ENCODE data around the gene CEBPB. TPM values are rescaled to one million over a fixed set of nuclear protein-coding genes. Genes with fewer than 3 reads are reported as not detected.
"Not testable (repeated sequence)": the region's sequence is repeated elsewhere in the genome, so short reads cannot be mapped to it uniquely, and the experiment has no call there.

CEBPB gene
- total and polyA plus RNA-seq, 9 donors: 5.3 to 14.2 (median 7.7) TPM

DNA sequence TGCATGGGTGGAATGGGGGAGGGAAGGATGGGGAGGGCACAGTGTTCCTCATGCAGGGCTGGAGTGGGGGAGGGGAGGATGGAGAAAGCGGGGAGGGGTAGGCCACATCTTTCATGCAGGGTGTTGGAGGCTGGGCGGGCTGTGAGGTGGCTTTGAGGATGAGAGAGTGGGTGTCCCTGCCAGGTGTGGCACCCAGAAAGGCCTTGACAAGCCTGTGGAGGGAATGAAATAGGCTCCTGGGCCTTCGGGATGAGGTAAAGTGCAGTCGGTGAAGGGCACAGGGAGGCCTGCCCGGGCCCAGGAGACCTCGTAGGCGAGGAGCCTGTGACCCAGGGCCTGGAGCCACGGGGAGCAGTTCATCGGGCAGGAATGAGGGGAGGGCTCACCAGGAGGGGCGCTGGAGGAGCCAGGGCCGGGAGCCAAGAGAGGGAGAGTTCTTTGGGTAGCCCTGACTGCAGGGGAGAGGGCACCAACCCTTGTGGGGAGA is 7.6 kb downstream of the CEBPB start:
- peaks cover 4% of the 10 kb centered on the region for H3K9me3 ChIP-seq (replicated peaks; ENCODE audit: control insufficient read depth, low read depth, low read length)
- H3K27ac ChIP-seq (ENCODE audit: low read length): no peak overlapping the region
- 44% methylated on average over 11 of the region's 11 CpGs for WGBS (ENCODE audit: insufficient coverage)

DNA sequence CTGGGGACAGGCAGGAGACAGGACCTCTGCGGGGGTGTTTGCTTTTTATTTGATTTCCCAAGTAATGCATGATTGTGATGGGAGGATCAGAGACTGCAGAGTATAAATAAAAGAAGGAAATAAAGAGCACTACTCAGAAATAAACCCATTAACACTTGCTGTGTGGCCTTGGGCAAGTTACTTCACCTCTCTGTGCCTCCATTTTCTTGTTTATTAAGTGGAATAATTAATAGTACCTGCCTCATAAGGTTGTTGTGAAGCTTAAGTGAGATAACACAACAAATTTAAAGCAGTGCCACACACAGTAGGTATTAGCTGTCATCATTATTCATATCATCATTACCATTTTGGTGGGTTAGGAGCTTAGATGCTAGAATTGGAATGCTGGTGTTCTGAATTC is 8.1 kb downstream of the CEBPB start:
- no peaks in the 10 kb centered on the region for H3K27me3 ChIP-seq (ENCODE audit: control insufficient read depth, insufficient read depth, low read length)
- no peak for DNase-seq
- peaks cover 7% of the 10 kb centered on the region for H3K4me1 ChIP-seq (ENCODE audit: control insufficient read depth, insufficient read depth, low read length)
- peaks cover 6% of the 10 kb centered on the region for H3K36me3 ChIP-seq (ENCODE audit: control insufficient read depth, insufficient read depth, low read length)
- WGBS (ENCODE audit: insufficient coverage): no CpG with 5 or more reads among the region's 1 CpG
- H3K4me3 ChIP-seq (ENCODE audit: low read length): no peak overlapping the region
- H3K27ac ChIP-seq (ENCODE audit: low read length): no peak overlapping the region
- H3K9me3 ChIP-seq (replicated peaks; ENCODE audit: control insufficient read depth, low read depth, low read length): peaks cover 8% of the 10 kb centered on the region

More for the DNA sequence above, 7.6 kb downstream of the CEBPB start:
- Histone ChIP-seq H3K4me1 (ENCODE audit: control insufficient read depth, insufficient read depth, low read length) (peaks cover 12% of the 10 kb centered on the region), H3K4me3 (ENCODE audit: low read length) (no peak overlapping the region), H3K27me3 (ENCODE audit: control insufficient read depth, insufficient read depth, low read length) (no peaks in the 10 kb centered on the region), H3K36me3 (ENCODE audit: control insufficient read depth, insufficient read depth, low read length) (peaks cover 11% of the 10 kb centered on the region)
- DNase-seq: no peak

DNA sequence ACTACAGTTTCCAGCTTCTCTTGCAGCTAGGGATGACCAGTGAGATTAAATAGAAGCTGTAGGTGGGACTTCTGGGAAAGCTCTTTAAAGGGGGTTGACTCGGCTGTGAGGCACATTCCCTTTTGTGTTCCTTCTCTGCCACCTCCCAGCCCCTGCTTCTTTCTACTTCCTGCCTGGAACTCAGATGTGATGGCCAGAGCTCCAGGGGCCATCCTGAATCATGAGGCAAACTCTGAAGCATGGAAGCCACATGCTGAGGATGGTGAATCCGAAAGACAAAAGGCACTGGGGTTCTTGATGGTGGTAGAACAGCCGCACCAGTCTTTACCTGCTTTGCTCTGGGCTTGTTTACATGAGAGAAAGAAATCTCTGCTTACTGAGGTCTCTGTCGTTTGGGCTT is 9.1 kb downstream of the CEBPB start:
- no peak overlapping the region for H3K4me3 ChIP-seq (ENCODE audit: low read length)
- no peak for DNase-seq
- H3K9me3 ChIP-seq (replicated peaks; ENCODE audit: control insufficient read depth, low read depth, low read length): peaks cover 9% of the 10 kb centered on the region
- no peak overlapping the region for H3K27ac ChIP-seq (ENCODE audit: low read length)
- WGBS (ENCODE audit: insufficient coverage): 84% methylated on average over 3 of the region's 4 CpGs
- H3K36me3 ChIP-seq (ENCODE audit: control insufficient read depth, insufficient read depth, low read length): no peaks in the 10 kb centered on the region
- H3K27me3 ChIP-seq (ENCODE audit: control insufficient read depth, insufficient read depth, low read length): no peaks in the 10 kb centered on the region
- H3K4me1 ChIP-seq (ENCODE audit: control insufficient read depth, insufficient read depth, low read length): no peaks in the 10 kb centered on the region

DNA sequence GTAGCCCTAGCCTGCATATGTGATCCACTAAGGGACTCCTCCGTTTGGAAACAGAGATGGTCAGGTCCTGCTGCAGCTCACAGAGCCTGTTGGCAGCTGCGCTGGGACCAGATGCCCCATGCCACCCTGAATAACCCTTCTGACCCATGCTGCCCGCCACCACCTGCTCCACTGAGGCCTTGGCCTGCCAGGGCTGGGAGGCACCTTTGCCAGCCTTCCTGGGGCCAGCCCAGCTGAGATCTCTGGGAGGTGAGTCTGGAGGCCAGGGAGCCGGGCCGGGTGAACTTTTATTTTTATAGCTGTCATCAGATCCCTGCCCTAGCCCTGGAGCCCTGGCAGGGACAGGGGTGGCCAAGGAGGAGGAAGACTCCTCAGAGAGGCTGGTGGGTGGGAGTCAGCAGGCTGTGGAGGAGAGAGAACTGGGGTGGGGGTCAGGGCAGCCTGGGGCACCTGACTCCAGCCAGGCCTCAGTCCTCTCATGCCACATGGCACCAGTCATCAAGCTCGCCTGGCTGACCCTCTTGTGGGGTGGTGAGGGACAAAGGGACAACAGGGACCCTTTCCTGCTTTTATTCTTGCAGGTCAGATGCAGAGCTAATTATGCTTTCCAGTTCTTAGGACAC is 10.0 kb downstream of the CEBPB start:
- H3K27ac ChIP-seq (ENCODE audit: low read length): no peak overlapping the region
- H3K4me1 ChIP-seq (ENCODE audit: control insufficient read depth, insufficient read depth, low read length): no peaks in the 10 kb centered on the region
- H3K36me3 ChIP-seq (ENCODE audit: control insufficient read depth, insufficient read depth, low read length): no peaks in the 10 kb centered on the region
- no peak overlapping the region for H3K4me3 ChIP-seq (ENCODE audit: low read length)
- peaks cover 9% of the 10 kb centered on the region for H3K9me3 ChIP-seq (replicated peaks; ENCODE audit: control insufficient read depth, low read depth, low read length)
- no peaks in the 10 kb centered on the region for H3K27me3 ChIP-seq (ENCODE audit: control insufficient read depth, insufficient read depth, low read length)
- 80% methylated on average over 6 of the region's 6 CpGs for WGBS (ENCODE audit: insufficient coverage)
- DNase-seq: no peak

DNA sequence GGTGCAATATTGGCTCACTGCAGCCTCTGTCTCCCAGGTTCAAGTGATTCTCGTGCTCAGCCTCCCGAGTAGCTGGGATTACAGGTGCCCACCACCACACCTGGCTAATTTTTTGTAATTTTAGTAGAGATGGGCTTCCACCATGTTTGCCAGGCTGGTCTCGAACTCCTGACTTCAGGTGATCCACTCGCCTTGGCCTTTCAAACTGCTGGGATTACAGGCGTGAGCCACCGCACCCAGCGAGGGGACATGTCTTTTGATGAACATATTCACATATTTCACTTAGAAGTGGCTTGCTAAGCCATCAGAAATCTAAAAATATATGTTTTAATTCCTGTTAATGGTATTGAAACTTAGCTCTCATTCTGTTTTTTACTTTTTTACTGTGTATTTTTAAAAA is 11.1 kb downstream of the CEBPB start:
- not testable (repeated sequence) for H3K4me3 ChIP-seq (ENCODE audit: low read length); H3K27me3 ChIP-seq (ENCODE audit: control insufficient read depth, insufficient read depth, low read length); H3K27ac ChIP-seq (ENCODE audit: low read length); H3K4me1 ChIP-seq (ENCODE audit: control insufficient read depth, insufficient read depth, low read length); H3K36me3 ChIP-seq (ENCODE audit: control insufficient read depth, insufficient read depth, low read length); DNase-seq; H3K9me3 ChIP-seq (replicated peaks; ENCODE audit: control insufficient read depth, low read depth, low read length)
- WGBS (ENCODE audit: insufficient coverage): no CpG with 5 or more reads among the region's 7 CpGs

DNA sequence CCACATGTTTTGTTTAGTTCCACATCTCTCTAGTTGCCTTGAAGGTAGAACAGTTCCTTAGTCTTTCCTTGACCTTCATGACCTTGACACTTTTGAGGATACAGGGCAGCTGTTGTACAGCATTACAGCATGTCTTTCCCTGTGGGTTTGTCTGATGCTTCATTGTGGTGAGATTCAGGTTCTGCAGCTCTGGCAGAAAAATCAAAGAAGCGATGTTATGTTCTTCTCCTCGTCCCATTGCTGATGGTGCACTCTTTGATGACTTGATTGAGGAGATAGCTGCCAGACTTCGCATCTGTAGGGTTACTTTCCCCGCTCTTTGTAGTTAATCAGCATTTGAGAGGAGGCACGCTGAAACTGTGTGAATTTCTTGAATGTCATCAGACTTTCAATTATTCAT is 12.0 kb downstream of the CEBPB start:
- Histone ChIP-seq H3K27me3 (ENCODE audit: control insufficient read depth, insufficient read depth, low read length) (peaks cover 3% of the 10 kb centered on the region), H3K27ac (ENCODE audit: low read length) (no peak overlapping the region), H3K4me3 (ENCODE audit: low read length) (no peak overlapping the region), H3K36me3 (ENCODE audit: control insufficient read depth, insufficient read depth, low read length) (no peaks in the 10 kb centered on the region), H3K9me3 (replicated peaks; ENCODE audit: control insufficient read depth, low read depth, low read length) (peaks cover 9% of the 10 kb centered on the region), H3K4me1 (ENCODE audit: control insufficient read depth, insufficient read depth, low read length) (no peaks in the 10 kb centered on the region)
- no peak for DNase-seq
- 80% methylated on average over 2 of the region's 5 CpGs for WGBS (ENCODE audit: insufficient coverage)

DNA sequence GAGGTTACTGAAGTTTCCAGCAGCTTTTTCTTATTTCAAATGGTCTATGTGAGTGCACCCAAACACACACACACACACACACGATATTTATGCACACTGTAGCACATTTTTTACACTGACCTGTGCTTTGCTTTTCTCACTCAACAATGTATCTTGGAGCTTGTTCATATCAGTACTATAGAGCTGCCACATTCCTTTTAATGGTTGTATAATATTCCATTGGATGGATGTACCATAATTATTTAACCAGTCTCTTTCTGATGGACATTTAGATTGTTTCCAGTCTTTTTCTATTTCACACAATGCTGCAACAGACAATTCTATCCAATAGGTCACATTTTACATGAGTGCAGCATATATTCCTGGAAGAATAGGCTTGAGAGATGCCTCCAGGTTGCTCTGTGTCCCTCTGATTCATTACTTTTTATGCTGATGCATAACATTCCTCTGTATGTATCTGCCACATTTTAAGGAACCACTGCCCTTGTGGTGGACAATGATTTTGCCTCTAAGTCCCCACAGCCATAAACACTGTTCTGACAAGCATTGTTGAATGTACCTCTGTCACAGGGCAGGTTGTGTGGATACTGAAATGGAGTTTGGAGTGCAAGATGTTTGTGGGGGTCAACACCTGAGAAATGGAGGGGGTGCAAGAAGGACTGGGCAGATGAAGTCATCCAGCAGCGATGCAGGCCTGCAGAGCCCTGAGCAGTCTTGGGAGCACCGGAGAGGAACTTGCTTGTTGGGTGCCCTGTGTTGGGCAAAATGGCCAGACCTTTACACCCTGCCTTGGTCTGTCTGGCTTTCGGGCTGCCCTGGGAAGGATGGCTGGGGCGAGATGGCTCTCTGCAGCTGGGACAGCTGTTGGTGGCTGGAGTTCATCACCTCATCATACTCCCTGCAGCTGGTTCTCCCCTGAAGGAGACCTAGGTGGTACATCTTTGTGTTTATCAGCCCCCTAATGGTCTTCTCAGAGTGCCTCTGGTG is 13.6 kb downstream of the CEBPB start:
- Histone ChIP-seq H3K36me3 (ENCODE audit: control insufficient read depth, insufficient read depth, low read length) (no peaks in the 10 kb centered on the region), H3K4me1 (ENCODE audit: control insufficient read depth, insufficient read depth, low read length) (no peaks in the 10 kb centered on the region), H3K4me3 (ENCODE audit: low read length) (no peak overlapping the region), H3K27ac (ENCODE audit: low read length) (no peak overlapping the region), H3K9me3 (replicated peaks; ENCODE audit: control insufficient read depth, low read depth, low read length) (peaks cover 9% of the 10 kb centered on the region), H3K27me3 (ENCODE audit: control insufficient read depth, insufficient read depth, low read length) (peaks cover 3% of the 10 kb centered on the region)
- DNase-seq: no peak
- 90% methylated on average over 4 of the region's 5 CpGs for WGBS (ENCODE audit: insufficient coverage)

DNA sequence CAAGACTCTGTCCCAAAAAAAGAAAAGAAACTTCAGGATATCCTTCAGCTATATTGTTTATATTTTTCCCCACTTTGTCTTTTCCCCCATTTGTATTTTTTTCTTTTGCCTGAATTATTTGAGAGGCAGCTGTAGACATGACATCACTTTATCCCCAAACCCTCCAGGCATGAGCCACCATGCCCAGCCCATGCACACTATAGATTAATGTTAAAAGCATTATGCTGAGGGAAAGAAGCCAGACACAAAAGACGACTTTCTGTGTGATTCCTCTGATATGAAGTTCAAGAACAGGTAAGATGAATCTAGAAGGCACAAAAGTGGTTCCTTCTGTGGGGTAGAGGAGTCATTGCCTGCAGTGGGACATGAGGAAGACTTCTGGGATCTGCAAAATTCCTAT is 16.4 kb downstream of the CEBPB start:
- H3K27ac ChIP-seq (ENCODE audit: low read length): no peak overlapping the region
- H3K36me3 ChIP-seq (ENCODE audit: control insufficient read depth, insufficient read depth, low read length): no peaks in the 10 kb centered on the region
- 43% methylated on average over 1 of the region's 1 CpG for WGBS (ENCODE audit: insufficient coverage)
- no peak overlapping the region for H3K4me3 ChIP-seq (ENCODE audit: low read length)
- peaks cover 8% of the 10 kb centered on the region for H3K9me3 ChIP-seq (replicated peaks; ENCODE audit: control insufficient read depth, low read depth, low read length)
- no peak for DNase-seq
- H3K27me3 ChIP-seq (ENCODE audit: control insufficient read depth, insufficient read depth, low read length): peaks cover 3% of the 10 kb centered on the region
- no peaks in the 10 kb centered on the region for H3K4me1 ChIP-seq (ENCODE audit: control insufficient read depth, insufficient read depth, low read length)

DNA sequence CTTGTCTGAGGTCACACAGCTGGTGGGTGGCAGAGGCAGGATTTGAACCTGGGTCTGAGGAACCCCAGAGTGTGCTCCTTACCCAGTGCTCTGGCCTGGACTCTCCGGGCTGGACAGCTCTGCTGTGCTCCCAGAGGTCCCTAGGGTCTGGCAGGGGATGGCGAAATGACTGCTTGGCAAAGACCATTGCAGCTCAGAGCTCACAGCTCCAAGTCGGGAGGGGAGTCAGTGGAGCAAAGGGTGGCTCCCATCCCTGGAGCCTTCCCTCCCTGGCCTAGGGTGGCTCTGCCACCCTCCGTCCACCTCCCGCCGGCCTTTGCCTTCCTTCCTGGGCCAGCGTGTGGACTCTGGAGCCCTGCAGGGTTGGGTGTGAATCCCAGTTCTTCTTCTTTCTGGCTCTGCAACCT is 17.5 kb downstream of the CEBPB start:
- 63% methylated on average over 2 of the region's 7 CpGs for WGBS (ENCODE audit: insufficient coverage)
- no peak overlapping the region for H3K27ac ChIP-seq (ENCODE audit: low read length)
- peaks cover 6% of the 10 kb centered on the region for H3K9me3 ChIP-seq (replicated peaks; ENCODE audit: control insufficient read depth, low read depth, low read length)
- peaks cover 5% of the 10 kb centered on the region for H3K27me3 ChIP-seq (ENCODE audit: control insufficient read depth, insufficient read depth, low read length)
- H3K36me3 ChIP-seq (ENCODE audit: control insufficient read depth, insufficient read depth, low read length): no peaks in the 10 kb centered on the region
- no peaks in the 10 kb centered on the region for H3K4me1 ChIP-seq (ENCODE audit: control insufficient read depth, insufficient read depth, low read length)
- H3K4me3 ChIP-seq (ENCODE audit: low read length): no peak overlapping the region
- DNase-seq: no peak

DNA sequence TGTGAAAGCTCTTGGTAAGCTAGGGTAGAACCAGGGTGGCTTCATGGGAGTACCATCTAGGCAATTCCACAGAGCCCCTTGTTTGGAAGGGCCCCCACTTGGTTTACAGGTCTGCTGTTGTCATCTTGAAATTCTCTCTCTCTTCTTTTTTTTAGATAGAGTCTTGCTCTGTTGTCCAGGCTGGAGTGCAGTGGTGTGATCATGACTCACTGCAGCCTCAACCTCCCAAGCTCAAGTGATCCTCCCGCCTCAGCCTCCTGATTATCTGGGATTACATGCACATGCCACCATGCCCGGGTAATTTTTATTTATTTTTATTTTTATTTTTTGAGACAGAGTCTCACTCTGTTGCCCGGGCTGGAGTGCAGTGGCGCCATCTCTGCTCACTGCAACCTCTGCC is 18.2 kb downstream of the CEBPB start:
- DNase-seq; H3K27ac ChIP-seq (ENCODE audit: low read length); H3K4me1 ChIP-seq (ENCODE audit: control insufficient read depth, insufficient read depth, low read length); H3K9me3 ChIP-seq (replicated peaks; ENCODE audit: control insufficient read depth, low read depth, low read length); H3K4me3 ChIP-seq (ENCODE audit: low read length); H3K27me3 ChIP-seq (ENCODE audit: control insufficient read depth, insufficient read depth, low read length); H3K36me3 ChIP-seq (ENCODE audit: control insufficient read depth, insufficient read depth, low read length): not testable (repeated sequence)
- no CpG with 5 or more reads among the region's 4 CpGs for WGBS (ENCODE audit: insufficient coverage)
